Upper lobe of left lung (tissue), 6 donors: ENCODE results near the gene NFE2L1. TPM values are rescaled to one million over a fixed set of nuclear protein-coding genes. Genes with fewer than 3 reads are reported as not detected.
A peak's percentile ranks its signal among the peaks of the same experiment; 100 is the strongest.
"Not testable (repeated sequence)": the region's sequence is repeated elsewhere in the genome, so short reads cannot be mapped to it uniquely, and the experiment has no call there.

Experiments
- ATAC-seq, 2 donors: fragments of 200-7000 bp; cut with Tn5 transposase; one replicate each; pipeline ENCODE4 v1.9.1; 2022; ENCODE audit warnings: mild to moderate bottlenecking in 2 of 2, moderate library complexity in 2 of 2; ENCODE audit not compliant: low FRiP score in 2 of 2
- DNase-seq, 2 donors: peaks; one replicate each; pipeline ENCODE4 v3.0.0-alpha.2; 2019 to 2020
- H3K27ac ChIP-seq, 4 donors: fragments of 200-600 bp; sonication (generic); one replicate each; pipeline ENCODE4 v1.5.1; 2016 to 2019
- H3K27me3 ChIP-seq, 4 donors: fragments of 200-600 bp; sonication (generic); one replicate each; pipeline ENCODE4 v1.5.1; 2017 to 2019
- H3K36me3 ChIP-seq, 4 donors: fragments of 200-600 bp; sonication (generic); one replicate each; pipeline ENCODE4 v1.5.1; 2016 to 2019
- H3K4me1 ChIP-seq, 4 donors: fragments of 200-600 bp; sonication (generic); one replicate each; pipeline ENCODE4 v1.5.1; 2018 to 2019
- H3K4me3 ChIP-seq, 4 donors: fragments of 200-600 bp; sonication (generic); one replicate each; pipeline ENCODE4 v1.5.1; 2017 to 2019; ENCODE audit warnings: mild to moderate bottlenecking in 2 of 4, moderate library complexity in 1 of 4
- H3K9me3 ChIP-seq, 4 donors: fragments of 200-600 bp; sonication (generic); one replicate each; pipeline ENCODE4 v1.5.1; 2018 to 2019
- CTCF ChIP-seq, 6 experiments: fragments of 450-650 bp in 4 of 6; fragments of 200-600 bp in 2 of 6; sonication (generic) in 2 of 6; IDR thresholded peaks; one replicate each; pipeline ENCODE4 v1.5.1; 2016 to 2019; ENCODE audit warnings: antibody characterized with exemption in 6 of 6
- EP300 ChIP-seq, 4 donors: sonication (generic); formaldehyde crosslinking; IDR thresholded peaks; one replicate each; pipeline ENCODE4 v1.5.1; 2017; ENCODE audit warnings: antibody characterized with exemption in 4 of 4, control low read depth in 2 of 4
- POLR2A ChIP-seq, 4 donors: fragments of 450-650 bp; IDR thresholded peaks; one replicate each; pipeline ENCODE4 v1.5.1; 2016 to 2017; ENCODE audit warnings: antibody characterized with exemption in 4 of 4, mild to moderate bottlenecking in 2 of 4
- POLR2AphosphoS5 ChIP-seq, 2 donors: sonication (generic); formaldehyde crosslinking; IDR thresholded peaks; one replicate each; pipeline ENCODE4 v1.5.1; 2017; ENCODE audit warnings: antibody characterized with exemption in 2 of 2
- WGBS, 2 donors: methylation state at CpG; one replicate each; pipeline ENCODE4 v1.1.5; 2017 to 2018; 5-methylcytosine and 5-hydroxymethylcytosine counted together
- total RNA-seq, 6 donors: library from RNA; depleted of rRNA in 4 of 6; stranded (reverse); fragments of >200 nt in 4 of 6; gene quantifications; one replicate each; pipeline versions ENCODE4 v1.1.0 to v1.2.1, GENCODE V29; 2016 to 2021
- donor health status: DM: no; HTN: no; CAD: no; lungs with moderate emphysema.
- donor health status: DM: no; HTN: yes; CAD: no; lungs with severe emphysema.

NFE2L1 gene
- total RNA-seq, 6 donors from 2014 or later: 105 to 203 (median 148) TPM

- no peak overlapping the region for H3K27ac ChIP-seq
- DNase-seq: no peak
- peaks cover 10 to 89% (median 47%) of the 10 kb centered on the region in 4 donors for H3K36me3 ChIP-seq
- 100% methylated on average over 3 of the region's 3 CpGs for WGBS, 2 donors
- peaks cover 0 to 8% (median 3%) of the 10 kb centered on the region in 4 donors for H3K4me1 ChIP-seq
- no peak for TF ChIP-seq EP300 (IDR thresholded peaks at IDR 0.05)
- no peak for TF ChIP-seq CTCF (IDR thresholded peaks at IDR 0.05)
- no peak for TF ChIP-seq POLR2AphosphoS5 (IDR thresholded peaks at IDR 0.05)
- no peak for TF ChIP-seq POLR2A (IDR thresholded peaks at IDR 0.05)
- no peak overlapping the region for H3K4me3 ChIP-seq
- no peaks in the 10 kb centered on the region for H3K27me3 ChIP-seq
- ATAC-seq: no peak
- H3K9me3 ChIP-seq: no peaks in the 10 kb centered on the region
Measured at GRCh38 chr17:48067245-48067644, 19.1 kb downstream of the NFE2L1 start.

GRCh38 chr17:48067808-48068207, 19.6 kb downstream of the NFE2L1 start:
- H3K36me3 ChIP-seq: peaks cover 10 to 86% (median 42%) of the 10 kb centered on the region in 4 donors

DNA sequence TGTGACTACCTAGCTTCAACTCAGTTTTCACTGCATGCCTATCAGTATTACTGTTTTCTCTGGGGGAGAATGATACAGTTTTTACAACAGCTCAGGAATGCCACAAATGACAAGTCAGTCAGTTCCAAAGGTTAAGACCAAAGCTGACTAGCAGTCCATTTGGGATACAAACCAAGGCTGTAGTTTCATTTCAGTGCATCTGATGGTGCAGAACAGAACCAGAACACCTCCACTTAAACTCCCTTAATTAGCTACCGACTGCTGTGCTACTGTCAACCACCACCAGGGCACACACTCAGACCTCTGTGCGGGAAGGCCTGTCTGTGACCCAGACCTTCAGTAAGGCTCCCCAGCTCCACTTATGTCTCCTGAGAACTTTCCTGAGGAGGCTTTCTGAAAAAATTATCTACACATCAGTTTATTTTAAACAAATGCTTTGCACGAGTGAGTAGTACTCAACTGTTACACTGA, 20.4 kb downstream of the NFE2L1 start:
- Histone ChIP-seq H3K36me3 (peaks cover 7 to 86% (median 35%) of the 10 kb centered on the region in 4 donors), H3K4me3 (no peak overlapping the region), H3K9me3 (no peaks in the 10 kb centered on the region), H3K27ac (no peak overlapping the region), H3K4me1 (peaks cover 0 to 8% (median 3%) of the 10 kb centered on the region in 4 donors), H3K27me3 (no peaks in the 10 kb centered on the region)
- ATAC-seq (peak in 1 of 2 donors; percentile 39), DNase-seq (no peak)
- peak in 2 of 6 experiments; percentile 24 to 37 for TF ChIP-seq CTCF (IDR thresholded peaks at IDR 0.05)
- TF ChIP-seq POLR2AphosphoS5 (IDR thresholded peaks at IDR 0.05): no peak
- 78 to 84% methylated on average over 3 of the region's 3 CpGs for WGBS, 2 donors

More at GRCh38 chr17:48067808-48068207, 19.6 kb downstream of the NFE2L1 start:
- H3K4me1 ChIP-seq, ATAC-seq, H3K27ac ChIP-seq, H3K27me3 ChIP-seq, H3K4me3 ChIP-seq, H3K9me3 ChIP-seq, DNase-seq: not testable (repeated sequence)
- 81 to 88% methylated on average over 2 of the region's 2 CpGs for WGBS, 2 donors

DNA sequence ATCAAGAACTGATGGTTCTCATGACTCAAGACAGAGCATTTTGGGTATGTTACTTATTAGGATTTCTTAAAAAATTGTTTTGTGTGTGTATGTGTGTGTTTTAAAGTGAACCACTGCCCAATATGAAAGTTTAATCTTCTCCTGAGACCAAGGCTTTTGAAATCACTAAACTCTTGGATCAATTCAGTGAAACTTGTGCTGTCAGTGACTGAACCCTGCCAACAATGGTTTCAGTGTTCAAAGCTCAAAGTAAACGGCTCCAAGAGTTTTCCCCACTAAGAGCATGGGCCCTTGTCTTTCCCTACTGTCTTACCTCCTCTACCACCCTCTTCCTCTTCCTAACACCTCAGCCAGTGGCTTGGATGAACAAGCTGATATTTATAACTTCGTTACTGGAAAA, 22.0 kb downstream of the NFE2L1 start:
- Histone ChIP-seq H3K27ac (no peak overlapping the region), H3K36me3 (peaks cover 7 to 89% (median 32%) of the 10 kb centered on the region in 4 donors), H3K4me3 (no peak overlapping the region), H3K4me1 (peaks cover 0 to 8% (median 2%) of the 10 kb centered on the region in 4 donors), H3K9me3 (no peaks in the 10 kb centered on the region), H3K27me3 (no peaks in the 10 kb centered on the region)
- no peak for TF ChIP-seq POLR2A (IDR thresholded peaks at IDR 0.05)
- TF ChIP-seq EP300 (IDR thresholded peaks at IDR 0.05): no peak
- no peak for TF ChIP-seq POLR2AphosphoS5 (IDR thresholded peaks at IDR 0.05)
- no peak for TF ChIP-seq CTCF (IDR thresholded peaks at IDR 0.05)
- WGBS, 2 donors: 83 to 85% methylated on average over 2 of the region's 2 CpGs
- no peak for DNase-seq
- no peak for ATAC-seq

DNA sequence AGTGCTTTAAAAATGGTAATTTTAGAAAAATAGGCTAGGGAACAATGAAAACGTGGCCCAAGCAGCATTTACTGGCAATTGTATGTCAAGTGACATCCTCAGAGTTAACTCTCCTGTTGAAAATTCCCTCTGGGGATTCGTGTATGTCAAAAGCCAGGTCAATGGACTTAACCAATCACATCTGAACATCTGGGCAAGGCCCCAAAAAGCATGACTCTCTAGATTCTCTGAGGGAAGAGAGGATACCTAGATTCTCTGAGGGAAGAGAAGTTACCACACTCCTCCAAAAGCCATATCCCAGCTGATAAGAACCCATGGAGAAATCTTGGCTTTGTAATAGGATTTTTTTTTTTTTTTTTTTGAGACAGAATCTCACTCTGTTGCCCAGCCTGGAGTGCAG, 23.5 kb downstream of the NFE2L1 start:
- Histone ChIP-seq H3K36me3 (peaks cover 12 to 93% (median 40%) of the 10 kb centered on the region in 4 donors), H3K9me3 (no peaks in the 10 kb centered on the region), H3K4me3 (no peak overlapping the region), H3K27ac (no peak overlapping the region), H3K4me1 (peaks cover 0 to 3% (median 0%) of the 10 kb centered on the region in 4 donors), H3K27me3 (no peaks in the 10 kb centered on the region)
- 82 to 87% methylated on average over 2 of the region's 2 CpGs for WGBS, 2 donors
- DNase-seq (no peak), ATAC-seq (no peak)
- TF ChIP-seq EP300 (IDR thresholded peaks at IDR 0.05) (no peak), CTCF (IDR thresholded peaks at IDR 0.05) (no peak), POLR2A (IDR thresholded peaks at IDR 0.05) (no peak)

DNA sequence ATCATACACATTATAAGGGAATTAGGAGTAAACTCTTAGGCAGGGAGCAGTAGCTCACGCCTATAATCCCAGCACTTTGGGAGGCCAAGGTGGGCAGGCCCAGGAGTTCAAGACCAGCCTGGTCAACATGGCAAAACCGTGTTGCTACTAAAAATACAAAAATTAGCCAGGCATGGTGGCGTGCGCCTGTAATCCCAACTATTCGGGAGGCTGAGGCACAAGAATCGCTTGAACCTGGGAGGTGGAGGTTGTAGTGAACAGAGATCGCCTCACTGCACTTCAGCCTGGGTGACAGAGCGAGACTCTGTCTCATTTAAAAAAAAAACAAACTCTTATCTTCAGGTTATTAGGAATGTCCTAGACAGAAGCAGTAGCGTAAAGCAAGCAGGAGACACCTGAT, 24.7 kb downstream of the NFE2L1 start:
- 93 to 95% methylated on average over 9 of the region's 9 CpGs for WGBS, 2 donors
- H3K4me3 ChIP-seq, H3K27me3 ChIP-seq, H3K9me3 ChIP-seq, DNase-seq, ATAC-seq, H3K4me1 ChIP-seq, H3K27ac ChIP-seq: not testable (repeated sequence)
- peaks cover 12 to 85% (median 38%) of the 10 kb centered on the region in 4 donors for H3K36me3 ChIP-seq

GRCh38 chr17:48073566-48074094, 25.5 kb downstream of the NFE2L1 start:
- not testable (repeated sequence) for H3K27me3 ChIP-seq, H3K4me3 ChIP-seq, ATAC-seq, DNase-seq, H3K4me1 ChIP-seq, H3K27ac ChIP-seq, H3K9me3 ChIP-seq
- WGBS, 2 donors: 95 to 98% methylated on average over 5 of the region's 5 CpGs
- H3K36me3 ChIP-seq: peaks cover 9 to 78% (median 34%) of the 10 kb centered on the region in 4 donors
